Right lobe of liver (tissue), 6 donors: Measurements from ENCODE around the gene HOXA2. TPM values are rescaled to one million over a fixed set of nuclear protein-coding genes. Genes with fewer than 3 reads are reported as not detected.

Experiments used
- ATAC-seq, 4 donors: fragments of 200-7000 bp; cut with Tn5 transposase; one replicate each; pipeline ENCODE4 v1.9.1; 2020; ENCODE audit warnings: mild to moderate bottlenecking in 4 of 4, moderate library complexity in 4 of 4
- DNase-seq, 3 donors: peaks; one replicate each; pipeline ENCODE4 v3.0.0-alpha.2; 2020
- H3K27ac ChIP-seq, 3 donors: fragments of 200-600 bp; one replicate each; pipeline ENCODE4 v1.8.0; 2022
- H3K27me3 ChIP-seq, 2 donors: fragments of 200-600 bp; one replicate each; pipeline ENCODE4 v1.8.0; 2022
- H3K36me3 ChIP-seq, 4 donors: fragments of 200-600 bp; sonication (generic) in 1 of 4; one replicate each; pipeline versions ENCODE4 v1.5.1 to v1.8.0; 2017 to 2022; ENCODE audit warnings: control low read depth in 1 of 4
- H3K4me1 ChIP-seq, 4 donors: fragments of 200-600 bp; sonication (generic) in 1 of 4; one replicate each; pipeline versions ENCODE4 v1.5.1 to v1.8.0; 2017 to 2022; ENCODE audit warnings: control low read depth in 1 of 4
- H3K4me3 ChIP-seq, 3 donors: fragments of 200-600 bp; one replicate each; pipeline ENCODE4 v1.8.0; 2022
- H3K9me3 ChIP-seq, 4 donors: fragments of 200-600 bp; sonication (generic) in 1 of 4; one replicate each; pipeline versions ENCODE4 v1.5.1 to v1.8.0; 2017 to 2022; ENCODE audit warnings: control low read depth in 1 of 4
- POLR2A ChIP-seq: fragments of 450-650 bp; IDR thresholded peaks from one replicate; pipeline ENCODE4 v1.6.1; 2017; ENCODE audit warnings: antibody characterized with exemption, mild to moderate bottlenecking
- WGBS: methylation state at CpG from one replicate; pipeline ENCODE4 v1.1.6; 2018; ENCODE audit warnings: low coverage, low lambda C conversion rate; ENCODE audit not compliant: insufficient coverage; ENCODE audit errors: missing lambda C conversion rate; 5-methylcytosine and 5-hydroxymethylcytosine counted together
- intact Hi-C, 2 donors: fragments of 100-400 bp; cut with DNase I; formaldehyde crosslinking; loops; one replicate each; pipeline versions ENCODE4 v1.11.2 to v1.14.1; 2022
- long read RNA-seq: library from polyadenylated mRNA; unstranded; transcript quantifications from one replicate; pipeline ENCODE4 v2.0.0, GENCODE V29; 2019
- total RNA-seq, 6 experiments: library from RNA; depleted of rRNA in 2 of 6; stranded (reverse); fragments of >200 nt in 2 of 6; fragmentation: NEBNext Ultra II Directional in 3 of 6; extraction: Animal tissue kit (Norgen Biotek cat#: 25700) in 3 of 6; gene quantifications; one replicate each; pipeline versions ENCODE4 v1.1.0 to v1.2.4, GENCODE V29; 2016 to 2023
- TF ChIP-seq, protein P1 (sequence below), 4 donors: fragments of 200-600 bp in 3 of 4; fragments of 450-650 bp in 1 of 4; IDR thresholded peaks; one replicate each; pipeline versions ENCODE4 v1.5.1 to v1.8.0; 2016 to 2022; ENCODE audit warnings: antibody characterized with exemption in 4 of 4, mild to moderate bottlenecking in 2 of 4
- donor health status: DM: no; HTN: yes; CAD: no.
- donor health status: DM: no; HTN: no; CAD: no.
- donor health status: DM: no; HTN: no; CAD: no.
- donor health status: DM: no; HTN: yes; CAD: no.
- donor health status: DM: no; HTN: yes; CAD: no.

The HOXA2 gene
- under 1 TPM in 3 of 6 experiments, not detected in 3; 0.16 to 0.19 (median 0.17) TPM for total RNA-seq
- long read RNA-seq = 0 reads

DNA sequence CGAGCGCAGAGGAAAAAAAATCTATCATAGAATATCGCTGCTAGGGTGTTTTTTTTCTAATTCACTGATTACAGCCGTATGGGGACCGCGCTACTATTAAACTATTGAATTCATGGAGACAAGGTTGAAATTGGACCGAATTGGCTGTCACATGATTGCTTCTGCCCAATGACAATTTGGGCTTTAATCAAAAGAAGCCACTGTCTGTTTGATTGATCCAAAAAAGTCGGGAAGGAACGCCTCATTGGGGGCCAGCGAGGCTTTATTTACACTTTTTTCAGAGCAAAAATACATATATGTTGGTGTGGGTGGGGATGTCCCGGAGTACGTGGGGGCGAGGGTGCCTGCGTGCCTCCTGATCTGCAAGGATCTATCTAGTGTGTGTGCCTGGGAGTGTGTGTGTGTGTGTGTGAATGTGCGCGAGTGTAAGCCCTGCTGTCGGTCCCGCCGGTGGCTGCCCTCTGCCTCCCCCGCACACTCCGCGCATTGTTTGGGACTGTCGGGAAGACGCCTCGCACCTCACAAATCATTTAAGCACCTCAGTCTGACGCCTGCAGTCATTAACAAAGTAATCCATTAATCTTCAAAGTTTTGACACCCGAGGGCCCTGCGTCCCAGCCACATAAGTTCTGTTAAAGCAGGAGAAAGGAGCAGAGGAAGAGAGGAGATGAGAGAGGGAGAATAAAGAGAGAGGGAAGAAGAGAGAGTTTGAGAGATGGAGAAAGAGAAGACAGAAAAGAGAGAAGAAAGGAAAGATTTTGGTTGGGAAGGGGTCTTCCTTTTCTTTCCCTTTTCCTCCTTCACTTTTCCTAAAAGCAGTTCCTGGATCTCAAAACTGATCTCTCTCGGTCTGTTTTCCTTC is at the start of gene HOXA2:
TSS of gene HOXA2 (minus strand) at position 103 of the 862 bp plus-strand sequence. CDS start 183 bp downstream, outside the sequence.
- WGBS = 4% methylated on average over 27 of the region's 29 CpGs
- H3K4me3 ChIP-seq = peak within 1 kb of the TSS in 2 of 3 donors; percentile 23 to 36
- TF ChIP-seq, protein P1, sequence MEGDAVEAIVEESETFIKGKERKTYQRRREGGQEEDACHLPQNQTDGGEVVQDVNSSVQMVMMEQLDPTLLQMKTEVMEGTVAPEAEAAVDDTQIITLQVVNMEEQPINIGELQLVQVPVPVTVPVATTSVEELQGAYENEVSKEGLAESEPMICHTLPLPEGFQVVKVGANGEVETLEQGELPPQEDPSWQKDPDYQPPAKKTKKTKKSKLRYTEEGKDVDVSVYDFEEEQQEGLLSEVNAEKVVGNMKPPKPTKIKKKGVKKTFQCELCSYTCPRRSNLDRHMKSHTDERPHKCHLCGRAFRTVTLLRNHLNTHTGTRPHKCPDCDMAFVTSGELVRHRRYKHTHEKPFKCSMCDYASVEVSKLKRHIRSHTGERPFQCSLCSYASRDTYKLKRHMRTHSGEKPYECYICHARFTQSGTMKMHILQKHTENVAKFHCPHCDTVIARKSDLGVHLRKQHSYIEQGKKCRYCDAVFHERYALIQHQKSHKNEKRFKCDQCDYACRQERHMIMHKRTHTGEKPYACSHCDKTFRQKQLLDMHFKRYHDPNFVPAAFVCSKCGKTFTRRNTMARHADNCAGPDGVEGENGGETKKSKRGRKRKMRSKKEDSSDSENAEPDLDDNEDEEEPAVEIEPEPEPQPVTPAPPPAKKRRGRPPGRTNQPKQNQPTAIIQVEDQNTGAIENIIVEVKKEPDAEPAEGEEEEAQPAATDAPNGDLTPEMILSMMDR (IDR thresholded peaks at IDR 0.05) = no peak
- no peak for TF ChIP-seq POLR2A
- no peak for DNase-seq
- peak within 1 kb of the TSS; percentile 50 to 80 (median 71) for H3K27ac ChIP-seq
- H3K4me1 ChIP-seq = peaks cover 0 to 3% (median 0%) of the 10 kb centered on the region in 4 donors
- ATAC-seq = peak in 3 of 4 donors; percentile 24 to 40 (median 32)
- H3K27me3 ChIP-seq = peaks cover 0 to 31% of the 10 kb centered on the region in 2 donors
- intact Hi-C loops = no loop called here
- no peaks in the 10 kb centered on the region for H3K9me3 ChIP-seq
- H3K36me3 ChIP-seq = no peaks in the 10 kb centered on the region

DNA sequence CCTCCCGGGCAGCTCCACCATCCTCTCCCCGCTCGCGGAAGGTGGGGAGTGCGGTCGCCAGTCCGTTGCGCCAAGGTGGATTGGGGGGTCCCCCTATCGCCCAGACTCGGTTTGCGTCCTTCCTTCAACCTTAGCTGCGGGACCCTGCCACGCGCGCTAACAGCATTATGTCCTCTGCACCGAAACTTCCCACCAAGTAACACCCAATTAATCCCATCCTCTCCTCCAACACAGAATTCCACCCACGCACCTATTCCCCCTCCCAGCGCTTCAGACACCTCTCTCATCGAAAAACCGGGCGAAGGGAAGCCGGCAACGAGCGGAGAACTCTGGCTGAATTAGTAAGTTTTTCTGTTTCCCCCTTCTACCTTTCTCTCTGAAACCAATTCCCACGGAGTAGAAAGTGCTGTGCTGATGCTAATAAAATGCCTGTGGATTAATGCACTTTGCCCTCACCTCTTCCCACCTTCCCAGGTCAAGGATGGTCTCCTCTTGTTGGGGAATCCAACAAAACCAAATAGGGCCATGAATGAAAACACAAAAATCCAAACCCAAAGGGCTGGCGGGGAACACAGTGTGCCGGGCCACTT is 49.0 kb upstream of the HOXA2 start:
- 7% methylated on average over 16 of the region's 27 CpGs for WGBS
- ATAC-seq = no peak
- peak in 2 of 3 donors; percentile 37 to 45 for DNase-seq
- Histone ChIP-seq H3K27me3 (peaks cover 32 to 74% of the 10 kb centered on the region in 2 donors), H3K36me3 (no peaks in the 10 kb centered on the region), H3K27ac (no peak overlapping the region), H3K4me3 (peak overlapping the region in 2 of 3 donors; percentile 7 to 37), H3K4me1 (peaks cover 0 to 7% (median 4%) of the 10 kb centered on the region in 4 donors), H3K9me3 (no peaks in the 10 kb centered on the region)
- no peak for TF ChIP-seq POLR2A
- TF ChIP-seq, protein P1 (IDR thresholded peaks at IDR 0.05) = no peak
- intact Hi-C loops = loop anchor here in 1 of 2 donors (10.0 kb wide), 1 partner anchor 777 kb away; no protein-coding TSS in a partner anchor

DNA sequence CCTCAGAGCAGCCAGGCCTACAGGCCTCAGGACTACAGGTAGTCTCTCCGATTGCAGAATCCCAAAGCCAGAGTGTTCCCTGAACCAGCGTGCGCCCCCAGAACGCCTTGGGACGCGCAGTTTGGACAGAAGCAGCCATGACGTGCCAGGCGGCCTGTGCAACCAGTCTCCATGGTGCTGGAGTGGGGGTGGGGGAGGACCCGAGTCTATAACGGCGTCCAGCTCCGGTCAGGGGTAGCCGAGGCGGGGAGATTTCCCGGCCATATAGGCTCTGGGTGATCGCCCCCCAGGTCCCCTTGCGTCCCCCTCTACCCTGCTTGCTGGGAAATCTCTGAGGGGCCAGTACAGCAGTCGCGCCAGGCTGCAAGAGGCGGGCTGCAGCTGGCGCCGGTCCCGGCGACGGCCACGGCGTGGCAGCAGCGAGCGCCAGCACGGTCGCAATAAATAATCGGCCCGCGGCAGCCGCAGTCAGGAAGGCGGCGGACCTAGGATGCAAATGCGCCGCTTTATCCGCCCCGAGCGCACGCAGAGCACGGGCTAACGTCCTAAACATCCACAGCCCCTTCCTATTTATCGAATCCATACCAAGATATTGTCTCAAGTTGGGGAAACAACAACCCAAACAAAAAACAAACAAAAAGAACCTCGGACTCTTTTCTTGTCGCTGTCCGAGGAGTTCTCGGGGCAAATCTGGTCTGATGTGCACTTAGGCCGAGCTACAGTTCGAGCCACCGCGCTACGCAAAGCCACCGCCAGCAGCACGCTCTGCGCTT is 48.3 kb upstream of the HOXA2 start:
- DNase-seq = peak in 1 of 3 donors; percentile 74
- Histone ChIP-seq H3K27me3 (peaks cover 32 to 70% of the 10 kb centered on the region in 2 donors), H3K9me3 (no peaks in the 10 kb centered on the region), H3K36me3 (no peaks in the 10 kb centered on the region), H3K27ac (no peak overlapping the region), H3K4me1 (peaks cover 0 to 7% (median 4%) of the 10 kb centered on the region in 4 donors), H3K4me3 (peak overlapping the region in 2 of 3 donors; percentile 7 to 37)
- peak; percentile 80 to 92 (median 89) for ATAC-seq
- no peak for TF ChIP-seq POLR2A
- TF ChIP-seq, protein P1 (IDR thresholded peaks at IDR 0.05) = peak; percentile 64 to 86 (median 81)
- WGBS = 0% methylated on average over 40 of the region's 58 CpGs
- intact Hi-C loops = loop anchor here in 1 of 2 donors (10.0 kb wide), 1 partner anchor 776 kb away; no protein-coding TSS in a partner anchor
